Hepatocyte (in vitro differentiated cells): ENCODE results near the gene TRPM5. TPM values are rescaled to one million over a fixed set of nuclear protein-coding genes. Genes with fewer than 3 reads are reported as not detected.
"Not testable (repeated sequence)": the region's sequence is repeated elsewhere in the genome, so short reads cannot be mapped to it uniquely, and the experiment has no call there.

Experiments
- DNase-seq: peaks from one replicate; pipeline ENCODE4 v3.0.0-alpha.2; 2016; ENCODE audit warnings: low spot score
- H2AFZ ChIP-seq: fragments of 200-600 bp; sonication (generic); 2 replicates; pipeline ENCODE4 v1.6.0; 2016; ENCODE audit warnings: antibody characterized with exemption, mild to moderate bottlenecking
- H3K27ac ChIP-seq: fragments of 200-600 bp; sonication (generic); 2 replicates; pipeline ENCODE4 v1.5.1; 2016; ENCODE audit warnings: mild to moderate bottlenecking
- H3K27me3 ChIP-seq: fragments of 200-600 bp; sonication (generic); 2 replicates; pipeline ENCODE4 v1.6.1; 2016
- H3K36me3 ChIP-seq: fragments of 200-600 bp; sonication (generic); replicated peaks from 2 replicates; pipeline ENCODE4 v1.5.1; 2016; ENCODE audit warnings: low read depth; ENCODE audit not compliant: insufficient read depth
- H3K4me1 ChIP-seq: fragments of 200-600 bp; sonication (generic); 2 replicates; pipeline ENCODE4 v1.5.1; 2016; ENCODE audit warnings: mild to moderate bottlenecking, moderate library complexity; ENCODE audit not compliant: insufficient read depth
- H3K4me2 ChIP-seq: fragments of 200-600 bp; sonication (generic); 2 replicates; pipeline ENCODE4 v1.6.0; 2016
- H3K4me3 ChIP-seq: fragments of 200-600 bp; sonication (generic); 2 replicates; pipeline ENCODE4 v1.5.1; 2016; ENCODE audit warnings: mild to moderate bottlenecking
- H3K79me2 ChIP-seq: fragments of 200-600 bp; sonication (generic); 2 replicates; pipeline ENCODE4 v1.6.0; 2017; ENCODE audit warnings: mild to moderate bottlenecking
- H3K9me2 ChIP-seq: fragments of 200-600 bp; sonication (generic); replicated peaks from 2 replicates; pipeline ENCODE4 v1.6.0; 2017; ENCODE audit warnings: mild to moderate bottlenecking; ENCODE audit not compliant: insufficient read depth
- H3K9me3 ChIP-seq: fragments of 200-600 bp; sonication (generic); 2 replicates; pipeline ENCODE4 v1.5.1; 2016; ENCODE audit warnings: low read depth, mild to moderate bottlenecking
- H4K20me1 ChIP-seq: fragments of 200-600 bp; sonication (generic); 2 replicates; pipeline ENCODE4 v1.6.0; 2016; ENCODE audit warnings: mild to moderate bottlenecking; ENCODE audit not compliant: insufficient read depth, poor library complexity, severe bottlenecking
- EZH2 ChIP-seq: fragments of 200-600 bp; sonication (generic); IDR thresholded peaks from 2 replicates; pipeline ENCODE4 v1.6.1; 2016; ENCODE audit warnings: antibody characterized with exemption, mild to moderate bottlenecking, borderline replicate concordance
- EZH2phosphoT487 ChIP-seq: fragments of 200-600 bp; sonication (generic); IDR thresholded peaks from one replicate; pipeline ENCODE4 v1.6.1; 2018; ENCODE audit warnings: antibody characterized with exemption, mild to moderate bottlenecking, low read depth, moderate library complexity; ENCODE audit not compliant: unreplicated experiment, severe bottlenecking
- WGBS: methylation state at CpG from one replicate; pipeline ENCODE4 v1.1.6; 2016; ENCODE audit warnings: low lambda C conversion rate; ENCODE audit errors: missing lambda C conversion rate; 5-methylcytosine and 5-hydroxymethylcytosine counted together
- polyA plus RNA-seq: library from polyadenylated mRNA; unstranded; fragments of >200 nt; fragmentation: Nextera tagmentation; extraction: Ambion mirVana; gene quantifications from 2 replicates; pipeline ENCODE4 v1.2.1, GENCODE V29; 2016
- total RNA-seq: library from RNA; depleted of rRNA; stranded (reverse); fragments of >200 nt; gene quantifications from 2 replicates; pipeline ENCODE4 v1.2.3, GENCODE V29; 2014
- TF ChIP-seq, protein P1 (sequence below): fragments of 200-600 bp; sonication (generic); IDR thresholded peaks from 2 replicates; pipeline ENCODE4 v1.5.1; 2016; ENCODE audit warnings: antibody characterized with exemption, mild to moderate bottlenecking; ENCODE audit not compliant: poor library complexity

Gene TRPM5
- total and polyA plus RNA-seq, 2 experiments from 2014 or later = 0.07 to 0.13 TPM

- H3K4me2 ChIP-seq = no peak overlapping the region
- H3K36me3 ChIP-seq = no peaks in the 10 kb centered on the region
- no peak overlapping the region for H3K27ac ChIP-seq
- H4K20me1 ChIP-seq = no peaks in the 10 kb centered on the region
- no peaks in the 10 kb centered on the region for H3K9me3 ChIP-seq
- H3K4me3 ChIP-seq = no peak overlapping the region
- H3K9me2 ChIP-seq = no peaks in the 10 kb centered on the region
- 87% methylated on average over 14 of the region's 14 CpGs for WGBS
- H3K4me1 ChIP-seq = no peaks in the 10 kb centered on the region
- H3K79me2 ChIP-seq = no peaks in the 10 kb centered on the region
- TF ChIP-seq EZH2 (no peak), EZH2phosphoT487 (no peak)
- TF ChIP-seq, protein P1, sequence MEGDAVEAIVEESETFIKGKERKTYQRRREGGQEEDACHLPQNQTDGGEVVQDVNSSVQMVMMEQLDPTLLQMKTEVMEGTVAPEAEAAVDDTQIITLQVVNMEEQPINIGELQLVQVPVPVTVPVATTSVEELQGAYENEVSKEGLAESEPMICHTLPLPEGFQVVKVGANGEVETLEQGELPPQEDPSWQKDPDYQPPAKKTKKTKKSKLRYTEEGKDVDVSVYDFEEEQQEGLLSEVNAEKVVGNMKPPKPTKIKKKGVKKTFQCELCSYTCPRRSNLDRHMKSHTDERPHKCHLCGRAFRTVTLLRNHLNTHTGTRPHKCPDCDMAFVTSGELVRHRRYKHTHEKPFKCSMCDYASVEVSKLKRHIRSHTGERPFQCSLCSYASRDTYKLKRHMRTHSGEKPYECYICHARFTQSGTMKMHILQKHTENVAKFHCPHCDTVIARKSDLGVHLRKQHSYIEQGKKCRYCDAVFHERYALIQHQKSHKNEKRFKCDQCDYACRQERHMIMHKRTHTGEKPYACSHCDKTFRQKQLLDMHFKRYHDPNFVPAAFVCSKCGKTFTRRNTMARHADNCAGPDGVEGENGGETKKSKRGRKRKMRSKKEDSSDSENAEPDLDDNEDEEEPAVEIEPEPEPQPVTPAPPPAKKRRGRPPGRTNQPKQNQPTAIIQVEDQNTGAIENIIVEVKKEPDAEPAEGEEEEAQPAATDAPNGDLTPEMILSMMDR = no peak
- DNase-seq = no peak
- no peaks in the 10 kb centered on the region for H3K27me3 ChIP-seq
- no peak overlapping the region for H2AFZ ChIP-seq
Observed at GRCh38 chr11:2481253-2481652, 36.9 kb upstream of the TRPM5 start.

DNA sequence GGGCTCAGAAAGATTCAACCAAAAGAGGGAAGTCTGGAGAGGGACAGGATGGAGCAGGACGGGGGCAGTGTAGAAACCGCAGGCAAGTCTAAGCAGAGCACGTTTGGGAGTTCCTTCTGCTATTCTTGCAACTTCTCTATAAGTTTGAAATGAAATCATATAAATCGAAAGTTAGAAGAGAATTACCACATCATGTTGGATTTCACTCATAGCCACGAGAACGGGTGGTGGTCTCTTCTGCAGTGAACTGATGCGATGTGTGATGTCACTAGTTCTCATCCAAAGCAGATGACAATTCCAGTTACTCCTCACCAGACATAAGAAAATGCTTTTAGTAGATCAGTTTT is 36.5 kb upstream of the TRPM5 start:
- Histone ChIP-seq H3K27ac (no peak overlapping the region), H3K9me2 (no peaks in the 10 kb centered on the region), H3K36me3 (no peaks in the 10 kb centered on the region), H3K4me2 (no peak overlapping the region), H3K4me3 (no peak overlapping the region), H2AFZ (no peak overlapping the region), H3K4me1 (no peaks in the 10 kb centered on the region), H4K20me1 (no peaks in the 10 kb centered on the region), H3K27me3 (no peaks in the 10 kb centered on the region), H3K9me3 (no peaks in the 10 kb centered on the region), H3K79me2 (no peaks in the 10 kb centered on the region)
- DNase-seq = no peak
- 74% methylated on average over 7 of the region's 7 CpGs for WGBS
- no peak for TF ChIP-seq EZH2phosphoT487
- TF ChIP-seq, protein P1 = no peak
- no peak for TF ChIP-seq EZH2

- not testable (repeated sequence) for H3K4me2 ChIP-seq, H2AFZ ChIP-seq, H3K27me3 ChIP-seq, H3K4me3 ChIP-seq, DNase-seq, H4K20me1 ChIP-seq, H3K36me3 ChIP-seq, H3K4me1 ChIP-seq, H3K9me3 ChIP-seq, H3K9me2 ChIP-seq, H3K79me2 ChIP-seq, H3K27ac ChIP-seq
- WGBS = 74% methylated on average over 6 of the region's 6 CpGs
Observed at GRCh38 chr11:2480067-2480873, 36.0 kb upstream of the TRPM5 start.

- Histone ChIP-seq H3K36me3 (no peaks in the 10 kb centered on the region), H3K4me1 (peaks cover 3% of the 10 kb centered on the region), H4K20me1 (no peaks in the 10 kb centered on the region), H3K9me3 (no peaks in the 10 kb centered on the region), H3K4me3 (no peak overlapping the region), H2AFZ (no peak overlapping the region), H3K9me2 (no peaks in the 10 kb centered on the region), H3K27me3 (no peaks in the 10 kb centered on the region), H3K27ac (no peak overlapping the region), H3K79me2 (no peaks in the 10 kb centered on the region), H3K4me2 (no peak overlapping the region)
- 88% methylated on average over 8 of the region's 8 CpGs for WGBS
- no peak for TF ChIP-seq EZH2
- TF ChIP-seq EZH2phosphoT487 = no peak
- TF ChIP-seq, protein P1 = no peak
- DNase-seq = no peak
Observed at GRCh38 chr11:2477936-2478335, 33.6 kb upstream of the TRPM5 start.
